Right cardiac atrium (tissue), 5 donors: Measurements from ENCODE around the gene VWCE. TPM values are rescaled to one million over a fixed set of nuclear protein-coding genes. Genes with fewer than 3 reads are reported as not detected.
"Not testable (repeated sequence)": the region's sequence is repeated elsewhere in the genome, so short reads cannot be mapped to it uniquely, and the experiment has no call there.

Experiments used
- ATAC-seq, 2 donors: fragments of 200-7000 bp; cut with Tn5 transposase; one replicate each; pipeline versions ENCODE4 v1.8.0 to v1.9.1; 2020; ENCODE audit warnings: moderate library complexity in 2 of 2, mild to moderate bottlenecking in 1 of 2
- DNase-seq, 3 donors: peaks; one replicate each; pipeline ENCODE4 v3.0.0-alpha.2; 2020
- H3K27ac ChIP-seq: one replicate; pipeline ENCODE4 v1.5.1; 2013; ENCODE audit warnings: mild to moderate bottlenecking, low read length, control low read depth, moderate library complexity
- H3K27me3 ChIP-seq: one replicate; pipeline ENCODE4 v1.6.1; 2013; ENCODE audit not compliant: control insufficient read depth, insufficient read depth
- H3K4me1 ChIP-seq: one replicate; pipeline ENCODE4 v1.6.1; 2013; ENCODE audit warnings: low read length; ENCODE audit not compliant: control insufficient read depth, insufficient read depth
- H3K4me3 ChIP-seq: one replicate; pipeline ENCODE4 v1.5.1; 2013; ENCODE audit warnings: low read length, control low read depth
- H3K9me3 ChIP-seq: one replicate; pipeline ENCODE4 v1.6.1; 2013; ENCODE audit warnings: low read length; ENCODE audit not compliant: control insufficient read depth
- WGBS: extraction: QIAGEN DNeasy Blood & Tissue Kit; methylation state at CpG from one replicate; pipeline ENCODE4 v1.1.7; 2013; 5-methylcytosine and 5-hydroxymethylcytosine counted together
- intact Hi-C, 4 donors: fragments of 100-400 bp; cut with DNase I; formaldehyde crosslinking; loops; one replicate each; pipeline versions ENCODE4 v1.11.0 to v1.14.0; 2022 to 2023
- polyA plus RNA-seq: library from polyadenylated mRNA; stranded (reverse); fragments of 200-250 nt; gene quantifications from one replicate; pipeline ENCODE4 v1.2.3, GENCODE V29; 2013
- total RNA-seq, 4 donors: library from RNA; stranded (reverse); fragmentation: NEBNext Ultra II Directional; extraction: Animal tissue kit (Norgen Biotek cat#: 25700); gene quantifications; one replicate each; pipeline ENCODE4 v1.2.1, GENCODE V29; 2021
- donor health status: healthy with polysubstance abuse.
- donor health status: DM: no; HTN: yes; CAD: no.
- donor health status: DM: no; HTN: no; CAD: no.
- donor health status: DM: no; HTN: yes; CAD: no; lungs with severe emphysema.
- donor health status: DM: yes; HTN: yes; CAD: no.

VWCE gene
- total and polyA plus RNA-seq, 5 donors: 0.70 to 2.2 (median 1.1) TPM

- H3K4me3 ChIP-seq: no peak overlapping the region
- H3K27me3 ChIP-seq: no peaks in the 10 kb centered on the region
- H3K9me3 ChIP-seq: no peaks in the 10 kb centered on the region
- intact Hi-C loops: no loop called here
- no peaks in the 10 kb centered on the region for H3K4me1 ChIP-seq
- no peak for ATAC-seq
- DNase-seq: no peak
- H3K27ac ChIP-seq: no peak overlapping the region
- WGBS: 83% methylated on average over 4 of the region's 4 CpGs
Measured at GRCh38 chr11:61266602-61267001, 28.5 kb downstream of the VWCE start.

- no peak for DNase-seq
- WGBS: 90% methylated on average over 14 of the region's 14 CpGs
- Histone ChIP-seq H3K27ac (no peak overlapping the region), H3K4me1 (no peaks in the 10 kb centered on the region), H3K4me3 (no peak overlapping the region), H3K27me3 (no peaks in the 10 kb centered on the region), H3K9me3 (no peaks in the 10 kb centered on the region)
- no peak for ATAC-seq
- intact Hi-C loops: no loop called here
Measured at GRCh38 chr11:61265357-61265756, 29.8 kb downstream of the VWCE start.

GRCh38 chr11:61264795-61265194 is 30.3 kb downstream of the VWCE start:
- Histone ChIP-seq H3K4me1 (no peaks in the 10 kb centered on the region), H3K27me3 (no peaks in the 10 kb centered on the region), H3K9me3 (no peaks in the 10 kb centered on the region), H3K27ac (no peak overlapping the region), H3K4me3 (no peak overlapping the region)
- ATAC-seq (peak in 1 of 2 donors; percentile 35), DNase-seq (no peak)
- WGBS: 94% methylated on average over 14 of the region's 14 CpGs
- intact Hi-C loops: no loop called here

- no peaks in the 10 kb centered on the region for H3K4me1 ChIP-seq
- intact Hi-C loops: no loop called here
- H3K27ac ChIP-seq: no peak overlapping the region
- ATAC-seq (no peak), DNase-seq (no peak)
- no peaks in the 10 kb centered on the region for H3K9me3 ChIP-seq
- H3K27me3 ChIP-seq: no peaks in the 10 kb centered on the region
- 91% methylated on average over 6 of the region's 6 CpGs for WGBS
- no peak overlapping the region for H3K4me3 ChIP-seq
Measured at GRCh38 chr11:61264371-61264770, 30.7 kb downstream of the VWCE start.

GRCh38 chr11:61259363-61259762 is 35.8 kb downstream of the VWCE start:
- DNase-seq (no peak), ATAC-seq (no peak)
- H3K27me3 ChIP-seq: no peaks in the 10 kb centered on the region
- H3K9me3 ChIP-seq: no peaks in the 10 kb centered on the region
- WGBS: 94% methylated on average over 6 of the region's 6 CpGs
- intact Hi-C loops: loop anchor here in 2 of 4 donors (10.0 kb wide), 1 partner anchor 125 kb away; no protein-coding TSS in a partner anchor
- no peak overlapping the region for H3K27ac ChIP-seq
- H3K4me3 ChIP-seq: no peak overlapping the region
- no peaks in the 10 kb centered on the region for H3K4me1 ChIP-seq

- intact Hi-C loops: loop anchor here in 2 of 4 donors (10.0 kb wide), 1 partner anchor 126 kb away; no protein-coding TSS in a partner anchor
- DNase-seq (no peak), ATAC-seq (peak in 1 of 2 donors; percentile 15)
- no peaks in the 10 kb centered on the region for H3K9me3 ChIP-seq
- no peak overlapping the region for H3K4me3 ChIP-seq
- 85% methylated on average over 9 of the region's 9 CpGs for WGBS
- no peaks in the 10 kb centered on the region for H3K4me1 ChIP-seq
- no peaks in the 10 kb centered on the region for H3K27me3 ChIP-seq
- no peak overlapping the region for H3K27ac ChIP-seq
Measured at GRCh38 chr11:61258546-61258945, 36.6 kb downstream of the VWCE start.

GRCh38 chr11:61256710-61257482 is 38.2 kb downstream of the VWCE start:
- Histone ChIP-seq H3K9me3 (no peaks in the 10 kb centered on the region), H3K4me1 (no peaks in the 10 kb centered on the region), H3K27ac (no peak overlapping the region), H3K27me3 (no peaks in the 10 kb centered on the region), H3K4me3 (no peak overlapping the region)
- ATAC-seq (no peak), DNase-seq (no peak)
- intact Hi-C loops: loop anchor here in 2 of 4 donors (10.0 kb wide), 1 partner anchor 128 kb away; no protein-coding TSS in a partner anchor
- WGBS: 87% methylated on average over 18 of the region's 18 CpGs

- 54% methylated on average over 12 of the region's 12 CpGs for WGBS
- intact Hi-C loops: loop anchor here in 2 of 4 donors (10.0 kb wide), 1 partner anchor 130 kb away; no protein-coding TSS in a partner anchor
Measured at GRCh38 chr11:61254403-61255025, 40.6 kb downstream of the VWCE start.

GRCh38 chr11:61252332-61252731 is 42.8 kb downstream of the VWCE start:
- WGBS: 76% methylated on average over 1 of the region's 1 CpG
- not testable (repeated sequence) for H3K4me1 ChIP-seq, H3K27me3 ChIP-seq, H3K4me3 ChIP-seq, H3K9me3 ChIP-seq, DNase-seq, H3K27ac ChIP-seq, ATAC-seq
- intact Hi-C loops: loop anchor here in 2 of 4 donors (10.0 kb wide), 1 partner anchor 132 kb away; no protein-coding TSS in a partner anchor

More at GRCh38 chr11:61254403-61255025, 40.6 kb downstream of the VWCE start:
- no peaks in the 10 kb centered on the region for H3K9me3 ChIP-seq
- ATAC-seq (peak; percentile 57 to 73), DNase-seq (peak; percentile 41 to 76 (median 74))
- no peaks in the 10 kb centered on the region for H3K27me3 ChIP-seq
- H3K4me3 ChIP-seq: no peak overlapping the region
- no peak overlapping the region for H3K27ac ChIP-seq
- no peaks in the 10 kb centered on the region for H3K4me1 ChIP-seq

GRCh38 chr11:61250796-61251765 is 44.0 kb downstream of the VWCE start:
- H3K4me3 ChIP-seq, H3K9me3 ChIP-seq, H3K27me3 ChIP-seq, H3K4me1 ChIP-seq, H3K27ac ChIP-seq: not testable (repeated sequence)
- peak in 1 of 3 donors; percentile 80 for DNase-seq
- 44% methylated on average over 20 of the region's 20 CpGs for WGBS
- intact Hi-C loops: loop anchor here in 2 of 4 donors (10.0 kb wide), 1 partner anchor 134 kb away; no protein-coding TSS in a partner anchor
- peak in 1 of 2 donors; percentile 65 for ATAC-seq
